ENCODE results near the gene XRN2. TPM values are rescaled to one million over a fixed set of nuclear protein-coding genes. Genes with fewer than 3 reads are reported as not detected.

The XRN2 gene
- total and polyA plus RNA-seq, 2 experiments from 2014 or later = 39.6 to 79.1 TPM

DNA sequence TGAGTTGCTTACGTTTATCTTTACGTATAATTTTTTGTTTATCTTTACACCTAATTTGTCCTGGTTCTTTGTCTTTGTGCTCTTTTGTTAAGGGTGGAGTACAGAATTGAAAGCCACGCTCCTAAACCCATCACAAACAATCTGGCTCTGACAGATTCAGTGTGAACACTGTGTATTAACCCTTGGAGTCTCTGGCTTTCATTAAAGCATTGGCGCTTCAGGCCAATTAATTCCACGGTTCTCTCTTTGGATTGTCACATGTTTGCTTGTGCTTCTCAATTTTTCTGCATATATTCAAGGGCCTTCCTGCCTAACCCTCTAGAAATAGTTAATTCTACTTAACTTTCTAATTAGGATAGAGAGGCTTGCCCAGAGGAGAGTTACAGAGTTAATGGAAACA is 55.6 kb downstream of the XRN2 start:
- no peaks in the 10 kb centered on the region for H3K4me1 ChIP-seq (ENCODE audit: insufficient read depth)
- no peak overlapping the region for H3K4me2 ChIP-seq
- DNase-seq (ENCODE audit: low spot score) = no peak
- H3K9me2 ChIP-seq (replicated peaks; ENCODE audit: insufficient read depth) = no peaks in the 10 kb centered on the region
- H4K20me1 ChIP-seq (ENCODE audit: insufficient read depth, poor library complexity, severe bottlenecking) = no peaks in the 10 kb centered on the region
- H3K79me2 ChIP-seq = no peaks in the 10 kb centered on the region
- H2AFZ ChIP-seq = no peak overlapping the region
- no peak overlapping the region for H3K4me3 ChIP-seq
- H3K36me3 ChIP-seq (replicated peaks; ENCODE audit: insufficient read depth, low read depth) = no peaks in the 10 kb centered on the region
- no peaks in the 10 kb centered on the region for H3K27me3 ChIP-seq
- no peak overlapping the region for H3K27ac ChIP-seq
- no peaks in the 10 kb centered on the region for H3K9me3 ChIP-seq (ENCODE audit: low read depth)
- 74% methylated on average over 5 of the region's 5 CpGs for WGBS (ENCODE audit: low lambda C conversion rate, missing lambda C conversion rate)
- TF ChIP-seq, protein P1, sequence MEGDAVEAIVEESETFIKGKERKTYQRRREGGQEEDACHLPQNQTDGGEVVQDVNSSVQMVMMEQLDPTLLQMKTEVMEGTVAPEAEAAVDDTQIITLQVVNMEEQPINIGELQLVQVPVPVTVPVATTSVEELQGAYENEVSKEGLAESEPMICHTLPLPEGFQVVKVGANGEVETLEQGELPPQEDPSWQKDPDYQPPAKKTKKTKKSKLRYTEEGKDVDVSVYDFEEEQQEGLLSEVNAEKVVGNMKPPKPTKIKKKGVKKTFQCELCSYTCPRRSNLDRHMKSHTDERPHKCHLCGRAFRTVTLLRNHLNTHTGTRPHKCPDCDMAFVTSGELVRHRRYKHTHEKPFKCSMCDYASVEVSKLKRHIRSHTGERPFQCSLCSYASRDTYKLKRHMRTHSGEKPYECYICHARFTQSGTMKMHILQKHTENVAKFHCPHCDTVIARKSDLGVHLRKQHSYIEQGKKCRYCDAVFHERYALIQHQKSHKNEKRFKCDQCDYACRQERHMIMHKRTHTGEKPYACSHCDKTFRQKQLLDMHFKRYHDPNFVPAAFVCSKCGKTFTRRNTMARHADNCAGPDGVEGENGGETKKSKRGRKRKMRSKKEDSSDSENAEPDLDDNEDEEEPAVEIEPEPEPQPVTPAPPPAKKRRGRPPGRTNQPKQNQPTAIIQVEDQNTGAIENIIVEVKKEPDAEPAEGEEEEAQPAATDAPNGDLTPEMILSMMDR (IDR thresholded peaks at IDR 0.05; ENCODE audit: poor library complexity) = no peak
- TF ChIP-seq EZH2 (IDR thresholded peaks at IDR 0.05; ENCODE audit: borderline replicate concordance) (no peak), EZH2phosphoT487 (IDR thresholded peaks at IDR 0.05; ENCODE audit: low read depth, severe bottlenecking, unreplicated experiment) (no peak)

DNA sequence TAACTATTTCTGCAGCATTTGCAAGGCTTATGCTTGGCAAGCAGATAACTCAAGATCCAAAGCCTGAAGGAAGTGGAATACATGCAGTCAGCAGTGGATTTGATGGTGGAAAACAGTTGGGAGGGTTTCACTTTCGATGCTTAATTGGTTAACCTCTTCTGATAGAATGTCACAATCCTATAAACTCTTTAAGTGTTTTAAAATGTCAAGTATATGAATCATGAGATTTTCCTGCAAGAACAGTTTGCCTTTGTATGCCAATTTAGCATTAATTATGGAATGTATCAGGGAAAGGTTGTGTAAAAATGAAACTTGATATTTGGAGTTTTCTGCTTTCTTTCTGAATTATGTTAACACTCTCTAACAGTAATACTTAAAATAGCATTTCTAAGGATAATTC is 57.6 kb downstream of the XRN2 start:
- Histone ChIP-seq H3K9me2 (replicated peaks; ENCODE audit: insufficient read depth) (no peaks in the 10 kb centered on the region), H2AFZ (no peak overlapping the region), H3K4me1 (ENCODE audit: insufficient read depth) (no peaks in the 10 kb centered on the region), H3K36me3 (replicated peaks; ENCODE audit: insufficient read depth, low read depth) (no peaks in the 10 kb centered on the region), H3K4me3 (no peak overlapping the region), H4K20me1 (ENCODE audit: insufficient read depth, poor library complexity, severe bottlenecking) (no peaks in the 10 kb centered on the region), H3K27me3 (no peaks in the 10 kb centered on the region), H3K27ac (no peak overlapping the region), H3K9me3 (ENCODE audit: low read depth) (no peaks in the 10 kb centered on the region), H3K4me2 (no peak overlapping the region), H3K79me2 (no peaks in the 10 kb centered on the region)
- 100% methylated on average over 1 of the region's 1 CpG for WGBS (ENCODE audit: low lambda C conversion rate, missing lambda C conversion rate)
- no peak for DNase-seq (ENCODE audit: low spot score)
- TF ChIP-seq, protein P1 (IDR thresholded peaks at IDR 0.05; ENCODE audit: poor library complexity) = no peak
- TF ChIP-seq EZH2 (IDR thresholded peaks at IDR 0.05; ENCODE audit: borderline replicate concordance) = no peak
- no peak for TF ChIP-seq EZH2phosphoT487 (IDR thresholded peaks at IDR 0.05; ENCODE audit: low read depth, severe bottlenecking, unreplicated experiment)

DNA sequence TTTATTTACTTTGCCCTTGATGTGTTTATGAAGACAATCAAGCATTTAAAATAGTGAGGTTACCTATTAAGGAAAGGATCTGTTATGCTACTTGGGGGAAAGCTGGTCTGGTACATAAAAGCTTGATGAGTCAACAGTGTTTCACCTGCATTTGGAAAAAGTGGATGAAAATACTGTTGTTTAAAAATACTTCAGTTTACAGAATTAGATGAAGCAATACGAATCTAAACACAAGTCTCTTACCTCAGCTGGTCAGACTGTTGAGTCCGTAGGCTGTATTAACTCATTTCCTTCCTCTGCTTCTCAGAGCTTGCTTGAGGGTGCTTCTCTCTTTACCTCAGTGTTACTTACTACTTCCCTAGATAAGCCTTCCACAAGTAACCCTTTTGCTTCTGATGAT is 58.1 kb downstream of the XRN2 start:
- H3K36me3 ChIP-seq (replicated peaks; ENCODE audit: insufficient read depth, low read depth) = no peaks in the 10 kb centered on the region
- no peak overlapping the region for H3K27ac ChIP-seq
- no peak overlapping the region for H2AFZ ChIP-seq
- no peaks in the 10 kb centered on the region for H3K9me2 ChIP-seq (replicated peaks; ENCODE audit: insufficient read depth)
- no peaks in the 10 kb centered on the region for H3K9me3 ChIP-seq (ENCODE audit: low read depth)
- TF ChIP-seq EZH2 (IDR thresholded peaks at IDR 0.05; ENCODE audit: borderline replicate concordance) = no peak
- TF ChIP-seq, protein P1 (IDR thresholded peaks at IDR 0.05; ENCODE audit: poor library complexity) = no peak
- TF ChIP-seq EZH2phosphoT487 (IDR thresholded peaks at IDR 0.05; ENCODE audit: low read depth, severe bottlenecking, unreplicated experiment) = no peak
- no peaks in the 10 kb centered on the region for H3K79me2 ChIP-seq
- H4K20me1 ChIP-seq (ENCODE audit: insufficient read depth, poor library complexity, severe bottlenecking) = no peaks in the 10 kb centered on the region
- WGBS (ENCODE audit: low lambda C conversion rate, missing lambda C conversion rate) = 74% methylated on average over 2 of the region's 2 CpGs
- H3K4me1 ChIP-seq (ENCODE audit: insufficient read depth) = no peaks in the 10 kb centered on the region
- no peak for DNase-seq (ENCODE audit: low spot score)
- no peaks in the 10 kb centered on the region for H3K27me3 ChIP-seq
- H3K4me2 ChIP-seq = no peak overlapping the region
- H3K4me3 ChIP-seq = no peak overlapping the region

DNA sequence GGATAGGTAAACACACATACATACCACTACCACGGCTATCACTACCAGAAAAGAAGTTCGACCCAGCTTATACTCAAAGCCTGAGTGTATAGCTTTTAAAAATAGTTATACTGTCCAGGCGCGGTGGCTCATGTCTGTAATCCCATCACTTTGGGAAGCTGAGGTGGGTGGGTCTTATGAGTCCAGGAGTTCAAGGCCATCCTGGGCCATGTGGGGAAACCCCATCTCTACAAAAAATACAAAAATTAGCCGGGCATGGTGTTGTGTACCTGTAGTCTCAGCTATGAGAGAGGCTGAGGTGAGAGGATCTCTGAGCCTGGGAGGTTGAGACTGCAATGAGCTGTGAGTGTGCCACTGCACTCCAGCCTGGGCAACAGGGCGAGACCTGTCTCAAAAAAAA is 61.3 kb downstream of the XRN2 start:
- DNase-seq (ENCODE audit: low spot score) = no peak
- Histone ChIP-seq H4K20me1 (ENCODE audit: insufficient read depth, poor library complexity, severe bottlenecking) (no peaks in the 10 kb centered on the region), H3K4me1 (ENCODE audit: insufficient read depth) (no peaks in the 10 kb centered on the region), H3K9me2 (replicated peaks; ENCODE audit: insufficient read depth) (no peaks in the 10 kb centered on the region), H3K27ac (no peak overlapping the region), H2AFZ (no peak overlapping the region), H3K79me2 (no peaks in the 10 kb centered on the region), H3K27me3 (no peaks in the 10 kb centered on the region), H3K4me2 (no peak overlapping the region), H3K4me3 (no peak overlapping the region), H3K9me3 (ENCODE audit: low read depth) (no peaks in the 10 kb centered on the region), H3K36me3 (replicated peaks; ENCODE audit: insufficient read depth, low read depth) (no peaks in the 10 kb centered on the region)
- TF ChIP-seq, protein P1 (IDR thresholded peaks at IDR 0.05; ENCODE audit: poor library complexity) = no peak
- TF ChIP-seq EZH2phosphoT487 (IDR thresholded peaks at IDR 0.05; ENCODE audit: low read depth, severe bottlenecking, unreplicated experiment) (no peak), EZH2 (IDR thresholded peaks at IDR 0.05; ENCODE audit: borderline replicate concordance) (no peak)
- 92% methylated on average over 6 of the region's 6 CpGs for WGBS (ENCODE audit: low lambda C conversion rate, missing lambda C conversion rate)

Data from hepatocyte (in vitro differentiated cells).